Stimulated activated CD8-positive, alpha-beta memory T cell treated with anti-CD3 and anti-CD28 coated beads, Interleukin-7, amount 100 ng/mL, for 48 hours (primary cell): Measurements from ENCODE around the gene HSDL2.
"Not testable (repeated sequence)": the region's sequence is repeated elsewhere in the genome, so short reads cannot be mapped to it uniquely, and the experiment has no call there.

Source experiments
- DNase-seq, 2 donors: peaks; one replicate each; pipeline ENCODE4 v3.0.0-alpha.2; 2020; ENCODE audit warnings: low read depth in 1 of 2; ENCODE audit errors: extremely low read depth in 1 of 2

HSDL2 gene

DNA sequence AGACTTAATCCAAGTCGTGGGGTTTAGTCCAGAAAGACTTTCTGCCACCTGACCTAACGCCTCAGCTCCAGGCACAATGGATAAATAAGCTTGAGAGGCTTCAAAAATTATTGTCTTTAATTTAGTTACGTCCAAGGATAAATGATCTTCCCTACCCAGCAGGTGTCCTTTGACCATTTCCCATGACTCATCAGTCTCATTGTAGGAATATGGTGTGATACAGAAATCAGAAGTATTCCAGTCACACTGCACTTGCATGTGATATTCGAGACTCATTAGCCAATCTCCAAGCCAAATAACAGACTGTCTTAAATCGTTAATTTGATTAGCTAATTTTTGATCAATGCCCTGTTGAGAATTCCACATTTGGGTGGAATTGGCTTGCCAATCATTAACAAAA, 13.2 kb downstream of the HSDL2 start:
- DNase-seq: not testable (repeated sequence)

DNA sequence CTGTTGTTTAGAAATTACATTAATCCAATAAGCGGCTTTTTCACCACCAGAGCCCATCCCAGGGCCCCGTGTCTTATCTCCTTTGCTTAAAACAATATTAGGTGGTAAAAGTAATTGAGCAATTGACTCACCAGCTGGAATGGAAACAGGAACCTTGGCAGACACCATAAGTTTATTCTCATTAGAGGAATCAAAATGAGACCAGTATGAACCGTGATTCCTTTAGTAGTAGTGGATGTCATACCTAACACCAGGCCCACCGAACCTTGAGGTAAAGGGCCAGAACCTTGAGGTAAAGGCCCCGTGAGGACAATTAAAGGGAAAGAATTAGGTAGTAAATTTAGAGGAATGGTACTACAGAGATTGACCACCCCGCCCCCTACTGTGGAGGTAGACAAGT, 16.5 kb downstream of the HSDL2 start:
- no peak for DNase-seq

DNA sequence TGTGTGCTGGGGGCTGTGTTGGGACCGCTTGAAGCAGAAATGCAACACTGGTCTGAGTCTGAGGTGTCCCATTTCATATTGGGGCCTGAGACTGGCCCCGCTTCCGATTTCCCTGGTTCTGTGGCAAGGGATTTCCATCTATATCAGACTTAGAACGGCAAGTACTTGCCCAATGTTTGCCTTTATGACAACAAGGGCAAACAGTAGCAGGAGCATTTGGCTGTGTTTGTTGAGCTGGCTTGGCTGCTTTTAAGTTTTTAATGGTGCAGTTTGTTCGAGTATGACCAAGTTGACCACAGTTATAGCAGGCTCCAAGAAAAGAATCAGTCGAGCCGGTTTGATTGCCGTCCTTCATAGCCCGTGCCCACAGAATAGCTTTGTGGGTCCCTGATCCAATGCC, 17.0 kb downstream of the HSDL2 start:
- no peak for DNase-seq

DNA sequence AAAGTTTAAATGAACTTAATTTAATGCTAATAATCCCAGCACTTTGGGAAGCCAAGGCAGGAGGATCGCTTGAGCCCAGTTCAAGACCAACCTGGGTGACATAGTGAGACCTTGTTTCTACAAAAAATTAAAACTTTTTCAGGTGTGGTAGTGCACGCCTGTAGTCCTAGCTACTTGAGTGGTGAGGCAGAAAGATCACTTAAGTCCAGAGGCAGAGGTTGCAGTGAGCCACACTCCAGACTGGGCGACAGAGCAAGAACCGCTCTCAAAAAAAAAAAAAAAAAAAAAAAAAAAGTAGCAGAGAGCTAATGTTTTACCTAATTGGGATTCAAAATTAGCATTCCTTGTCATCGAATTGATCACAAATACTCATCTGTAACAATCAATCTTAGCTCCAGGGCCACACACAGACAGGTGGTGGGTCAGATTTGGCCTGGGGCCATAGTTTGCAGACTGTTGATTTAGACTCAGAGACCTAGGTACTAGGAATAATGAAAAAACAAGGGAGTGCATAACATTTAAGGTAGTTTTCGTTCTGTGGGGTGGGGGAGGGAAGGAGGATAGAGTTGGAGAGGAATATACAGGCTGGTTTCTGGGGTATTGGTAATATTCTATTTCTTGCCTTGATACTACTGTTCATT, 21.4 kb downstream of the HSDL2 start:
- no peak for DNase-seq

DNA sequence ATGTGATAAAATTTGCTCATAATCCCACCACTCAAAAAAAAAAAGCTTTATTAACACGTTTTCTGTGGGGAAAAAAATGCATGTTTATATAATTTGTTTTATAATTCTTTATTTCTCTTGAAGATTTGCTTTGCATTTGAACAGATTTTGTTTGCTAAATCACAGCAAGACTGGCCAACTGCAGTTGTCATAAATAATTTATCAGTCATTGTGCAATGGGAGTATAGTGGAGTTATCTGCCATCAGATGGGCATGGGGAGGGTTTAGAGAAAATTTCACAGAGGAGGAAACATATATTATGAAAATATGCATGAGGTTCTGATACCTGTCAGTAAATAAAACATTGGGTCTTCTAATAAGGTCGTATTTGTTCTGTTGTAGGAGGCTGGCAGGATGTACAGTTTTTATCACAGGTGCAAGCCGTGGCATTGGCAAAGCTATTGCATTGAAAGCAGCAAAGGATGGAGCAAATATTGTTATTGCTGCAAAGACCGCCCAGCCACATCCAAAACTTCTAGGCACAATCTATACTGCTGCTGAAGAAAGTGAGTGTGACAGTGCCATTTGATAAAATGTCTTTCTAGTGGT, 23.8 kb downstream of the HSDL2 start:
- DNase-seq: no peak

DNA sequence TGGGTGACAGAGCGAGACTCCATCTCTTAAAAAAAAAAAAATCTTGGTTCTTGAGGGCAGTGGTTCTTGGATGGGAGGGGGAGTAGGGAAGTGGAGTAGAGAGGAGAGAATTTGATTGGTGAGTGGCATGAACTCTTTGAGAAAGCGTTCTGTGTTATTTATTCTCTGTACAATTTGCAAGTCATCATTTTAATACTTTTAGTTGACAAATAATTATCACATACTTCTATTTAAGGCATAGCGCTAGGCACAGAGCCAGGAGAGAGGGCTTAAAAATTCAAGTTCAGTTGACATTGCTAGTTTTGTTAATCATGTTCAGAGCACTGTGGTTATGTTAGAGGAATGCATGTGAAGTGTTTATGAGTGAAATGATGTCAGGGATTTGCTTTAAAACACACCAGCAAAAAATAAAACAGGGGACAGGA, 24.6 kb downstream of the HSDL2 start:
- no peak for DNase-seq

DNA sequence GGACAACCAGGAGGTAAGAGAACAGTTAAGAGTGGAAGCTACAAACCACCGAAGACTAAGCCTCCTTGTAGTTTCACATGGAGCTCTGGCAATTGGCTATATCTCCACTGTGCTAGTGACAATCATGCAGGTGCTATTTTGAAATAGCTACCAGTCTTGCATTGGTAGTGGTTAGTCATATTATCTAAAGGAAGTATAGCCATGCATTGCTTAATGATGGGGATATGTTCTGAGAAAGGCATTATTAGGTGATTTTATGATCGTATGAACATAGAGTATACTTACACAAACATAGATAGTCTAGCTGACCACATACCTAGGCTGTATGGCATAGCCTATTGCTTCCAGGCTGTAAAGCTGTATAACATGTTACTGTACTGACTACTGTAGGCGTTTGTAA, 28.4 kb downstream of the HSDL2 start:
- no peak for DNase-seq

DNA sequence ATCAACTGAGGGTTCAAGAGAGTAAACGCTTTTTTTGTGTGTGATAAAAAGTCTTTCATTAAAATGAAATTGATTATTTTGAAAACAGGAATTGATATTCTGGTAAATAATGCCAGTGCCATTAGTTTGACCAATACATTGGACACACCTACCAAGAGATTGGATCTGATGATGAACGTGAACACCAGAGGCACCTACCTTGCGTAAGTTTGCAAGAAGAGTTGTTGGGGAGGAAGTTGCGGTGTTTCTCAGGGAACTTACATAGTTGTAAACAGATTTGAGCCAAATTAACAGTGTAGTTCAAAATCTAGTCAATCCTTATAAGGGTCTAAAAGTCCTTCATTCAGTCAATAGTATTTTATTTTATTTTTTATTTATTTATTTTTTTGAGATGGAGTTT, 28.9 kb downstream of the HSDL2 start:
- no peak for DNase-seq

DNA sequence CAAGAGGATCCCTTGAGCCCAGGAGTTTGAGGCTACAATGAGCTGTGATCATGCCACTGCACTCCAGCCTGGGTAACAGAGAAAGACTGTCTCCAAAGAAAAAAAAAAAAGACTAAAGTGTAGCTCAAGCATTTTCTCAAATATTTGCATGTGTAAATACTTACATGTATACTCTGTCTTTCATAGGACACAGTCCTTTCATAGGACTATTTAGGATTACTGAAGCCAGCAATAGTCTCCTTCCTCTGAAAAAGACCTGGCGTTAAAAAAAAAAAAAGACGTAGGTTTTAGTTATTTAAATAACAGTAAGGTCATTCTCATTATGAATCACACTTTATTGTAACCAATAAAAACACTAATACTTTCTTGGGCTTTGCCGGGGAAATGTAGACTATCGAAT, 29.9 kb downstream of the HSDL2 start:
- DNase-seq: no peak

DNA sequence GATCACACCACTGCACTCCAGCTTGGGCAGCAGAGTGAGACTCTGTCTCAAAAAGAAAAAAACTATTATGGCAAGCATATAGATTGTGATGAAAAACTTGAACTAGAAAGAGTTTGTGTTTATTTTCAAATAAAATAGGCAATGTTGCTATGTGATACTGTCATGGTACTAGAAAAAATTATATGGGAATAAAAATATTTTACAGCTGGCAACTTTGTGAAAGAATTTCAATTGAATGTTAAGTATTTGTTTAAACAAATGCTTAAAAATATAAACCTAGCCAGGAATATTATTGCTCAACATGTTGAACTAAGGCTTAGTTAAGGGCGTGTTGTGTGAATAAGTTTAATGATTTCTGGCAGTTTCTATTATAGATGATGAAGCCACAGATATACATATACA, 31.7 kb downstream of the HSDL2 start:
- DNase-seq: no peak

DNA sequence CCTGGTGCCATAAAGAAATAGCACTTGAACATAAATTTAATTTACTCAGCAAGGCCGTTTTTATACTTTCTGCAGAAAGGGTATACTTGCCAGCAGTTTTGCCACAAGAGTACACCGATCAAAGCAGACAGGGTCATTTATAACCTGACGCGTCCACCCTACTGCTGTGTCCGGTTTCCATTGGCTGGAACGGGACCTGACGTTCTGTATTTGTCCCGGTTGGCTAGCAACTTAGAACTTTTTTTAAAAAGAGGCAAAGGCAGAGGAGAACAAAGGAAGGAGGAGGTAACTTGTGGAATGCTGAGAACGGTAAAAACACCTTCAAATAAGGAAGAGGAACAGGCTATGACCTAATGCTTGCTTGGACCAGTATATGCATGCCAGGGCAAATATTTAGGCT, 33.8 kb downstream of the HSDL2 start:
- not testable (repeated sequence) for DNase-seq

DNA sequence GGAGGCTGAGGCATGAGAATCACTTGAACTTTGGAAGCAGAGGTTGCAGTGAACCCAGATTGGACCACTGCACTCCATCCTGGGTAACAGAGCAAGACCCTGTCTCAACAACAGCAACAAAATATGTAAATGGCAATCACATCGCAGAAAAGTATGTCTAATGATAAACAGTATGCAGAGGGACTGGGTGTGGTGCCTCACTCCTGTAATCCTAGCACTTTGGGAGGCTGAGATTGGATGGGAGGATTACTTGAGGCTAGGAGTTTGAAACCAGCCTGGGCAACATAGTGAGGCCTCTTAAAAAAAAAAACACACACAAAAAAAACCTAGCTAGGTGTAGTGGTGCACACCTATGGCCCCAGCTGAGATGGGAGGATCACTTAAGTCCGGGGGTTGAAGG, 40.3 kb downstream of the HSDL2 start:
- DNase-seq: no peak

DNA sequence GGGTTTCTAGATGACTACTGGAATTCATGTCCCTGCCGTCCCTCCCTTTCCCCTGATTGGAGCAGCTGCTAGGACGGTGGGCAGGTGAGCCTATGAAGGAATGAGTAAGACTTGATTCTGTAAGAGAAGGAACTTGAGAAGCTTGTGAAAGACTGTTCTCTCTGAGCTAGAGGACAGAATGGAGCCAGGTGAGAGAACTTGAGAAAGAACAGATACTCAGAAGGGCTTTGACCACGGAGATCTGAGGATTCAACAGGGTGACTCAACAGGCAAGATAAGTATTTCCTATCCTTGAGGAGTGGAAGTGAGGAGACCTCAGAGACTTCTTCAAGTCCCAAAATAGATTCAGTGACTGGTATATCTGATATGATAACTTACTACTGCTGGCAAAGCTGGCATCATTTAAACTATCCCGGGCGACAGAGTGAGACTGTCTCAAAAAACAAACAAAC, 41.9 kb downstream of the HSDL2 start:
- no peak for DNase-seq

DNA sequence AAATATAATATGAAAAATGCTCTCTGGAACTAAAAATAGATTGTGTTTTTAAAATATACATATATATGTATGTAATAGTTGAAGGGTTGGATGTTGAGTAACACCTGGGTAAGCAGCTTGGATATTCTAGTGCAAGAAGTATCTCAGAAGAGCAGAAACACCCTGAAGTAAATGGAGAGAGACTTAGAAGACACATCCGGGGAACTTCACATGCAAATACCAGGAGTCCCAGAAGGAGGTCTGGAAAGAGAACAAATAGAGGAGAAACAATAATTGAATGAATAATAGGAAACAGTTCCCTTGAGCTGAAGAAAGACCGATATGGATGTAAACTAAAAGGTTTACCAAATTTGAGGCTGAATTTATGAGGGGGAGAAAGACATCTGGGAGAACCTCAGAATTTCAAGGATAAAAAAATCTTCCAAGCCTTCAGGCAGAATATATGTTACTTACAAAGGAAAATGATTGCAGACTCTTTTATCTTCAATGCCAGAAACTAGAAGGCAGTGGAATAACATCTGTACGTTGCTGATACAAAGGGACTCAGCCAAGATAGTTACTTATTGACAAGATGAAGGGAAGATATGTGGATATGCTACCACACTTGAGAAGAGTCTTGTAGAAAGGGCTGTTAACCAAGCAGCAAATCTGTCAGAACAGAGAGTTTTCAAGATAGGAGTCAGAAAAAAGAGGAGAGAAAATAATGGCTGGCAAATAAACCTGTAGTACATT, 42.7 kb downstream of the HSDL2 start:
- no peak for DNase-seq

DNA sequence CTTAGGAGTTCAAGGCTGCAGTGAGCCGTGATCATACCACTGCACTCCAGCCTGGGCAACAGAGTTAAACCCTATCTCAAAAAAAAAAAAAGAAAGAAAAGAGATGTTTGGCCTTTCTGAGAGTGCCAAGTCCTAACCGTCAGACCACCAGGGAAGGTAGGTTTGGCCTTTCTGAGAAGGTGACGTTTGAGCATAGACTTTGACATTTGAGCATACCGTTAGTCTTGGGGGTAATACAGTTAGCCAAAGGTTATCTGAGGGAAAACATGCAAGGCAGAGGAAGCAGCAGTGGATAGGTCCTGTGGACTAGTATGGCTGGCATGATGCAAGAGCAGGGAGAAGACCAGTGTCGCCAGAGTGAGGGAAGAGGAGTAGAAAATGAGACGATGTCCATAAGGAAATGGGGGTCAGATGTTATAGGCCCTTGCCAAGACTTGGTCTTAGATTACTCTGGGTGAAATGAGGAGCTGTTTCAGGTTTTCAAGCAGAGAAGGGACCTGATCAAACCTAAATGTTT, 50.2 kb downstream of the HSDL2 start:
- DNase-seq: no peak

DNA sequence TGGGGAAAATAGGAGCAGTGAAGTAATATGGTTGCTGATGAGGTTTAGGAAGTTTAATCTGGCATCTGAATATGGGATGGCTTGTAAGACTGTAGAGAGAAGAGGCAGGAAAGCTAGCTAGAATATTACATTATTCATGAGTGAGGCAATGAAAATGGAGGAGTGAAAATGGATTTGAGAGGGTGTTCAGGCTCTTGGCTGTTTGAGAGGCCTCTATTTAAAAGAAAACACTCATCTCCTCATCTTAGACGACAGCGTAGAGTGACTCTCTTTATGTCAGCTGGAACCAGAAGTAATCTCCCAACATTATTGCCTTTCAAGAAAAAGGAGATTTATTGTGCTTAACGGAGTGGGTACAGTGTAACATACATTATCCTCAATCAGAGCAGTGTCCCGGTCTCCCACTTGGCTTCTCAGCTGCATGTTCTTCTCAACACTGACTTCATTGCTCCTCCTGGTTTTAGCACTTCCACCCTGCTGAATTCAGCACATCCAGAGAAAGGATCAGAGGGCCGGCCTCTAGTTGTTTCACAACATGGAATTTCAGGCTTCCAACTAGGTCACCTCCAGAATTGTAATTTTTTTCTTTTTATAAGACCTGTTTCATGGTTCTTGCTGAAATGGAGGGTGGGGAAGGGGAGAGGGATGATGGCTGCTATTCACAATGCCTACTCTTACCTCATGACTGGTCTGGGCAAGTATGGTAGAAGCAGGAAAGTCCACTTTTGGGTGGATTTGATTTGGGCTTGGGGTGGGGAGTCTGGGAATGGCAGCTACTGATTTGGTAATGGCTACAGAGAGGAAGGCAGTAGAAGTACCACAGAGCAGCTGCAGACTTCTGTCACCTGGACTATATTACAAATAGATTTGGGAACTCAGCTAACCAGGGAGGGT, 53.8 kb downstream of the HSDL2 start:
- DNase-seq: no peak

DNA sequence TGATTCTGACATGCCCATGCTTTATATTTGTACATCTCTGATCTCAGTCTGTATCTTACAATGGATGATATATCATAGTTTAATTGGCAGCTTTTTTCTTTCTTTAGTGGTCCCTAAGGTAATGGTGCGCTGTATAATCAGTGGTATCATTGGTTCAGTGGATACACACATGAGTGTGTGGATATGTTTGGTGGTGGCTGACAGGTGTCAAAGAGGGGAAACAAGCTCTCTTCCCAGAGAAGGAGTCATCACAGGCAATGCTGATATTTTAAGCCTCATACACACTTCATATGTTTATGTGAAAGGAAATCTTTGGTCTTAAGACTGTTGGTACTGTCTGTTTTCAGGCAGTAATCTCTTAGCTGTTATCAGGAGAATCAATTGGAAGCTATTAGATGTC, 54.6 kb downstream of the HSDL2 start:
- no peak for DNase-seq

DNA sequence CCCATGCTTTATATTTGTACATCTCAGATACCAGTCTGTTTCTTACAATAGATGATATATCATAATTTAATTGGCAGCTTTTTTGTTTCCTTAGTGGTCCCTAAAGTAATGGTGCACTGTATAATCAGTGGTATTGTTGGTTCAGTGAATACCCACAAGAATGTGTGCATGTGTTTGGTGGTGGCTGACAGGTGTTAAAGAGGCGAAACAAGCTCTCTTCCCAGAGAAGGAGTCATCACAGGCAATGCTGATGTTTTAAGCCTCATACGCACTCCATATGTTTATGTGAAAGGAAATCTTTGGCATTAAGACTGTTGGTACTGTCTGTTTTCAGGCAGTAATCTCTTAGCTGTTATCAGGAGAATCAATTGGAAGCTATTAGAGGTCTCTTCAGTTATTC, 57.5 kb downstream of the HSDL2 start:
- DNase-seq: no peak

DNA sequence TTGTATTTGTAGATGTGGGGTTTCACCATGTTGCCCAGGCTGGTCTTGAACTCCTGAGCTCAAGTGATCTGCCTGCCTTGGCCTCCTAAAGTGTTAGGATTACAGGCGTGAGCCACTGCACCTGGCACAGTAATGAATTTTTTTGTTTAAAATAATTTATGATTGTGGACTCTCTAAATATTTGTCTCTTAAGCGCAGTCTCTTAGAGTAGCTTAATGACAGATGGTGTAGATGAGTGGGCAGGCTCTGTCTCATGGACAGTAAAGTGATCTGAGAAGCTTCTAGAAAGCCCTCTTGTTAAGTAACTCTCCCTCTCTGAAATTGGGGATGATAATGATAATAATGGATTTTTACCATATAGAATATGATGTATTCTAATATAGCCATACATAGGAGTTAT, 59.3 kb downstream of the HSDL2 start:
- DNase-seq: no peak

DNA sequence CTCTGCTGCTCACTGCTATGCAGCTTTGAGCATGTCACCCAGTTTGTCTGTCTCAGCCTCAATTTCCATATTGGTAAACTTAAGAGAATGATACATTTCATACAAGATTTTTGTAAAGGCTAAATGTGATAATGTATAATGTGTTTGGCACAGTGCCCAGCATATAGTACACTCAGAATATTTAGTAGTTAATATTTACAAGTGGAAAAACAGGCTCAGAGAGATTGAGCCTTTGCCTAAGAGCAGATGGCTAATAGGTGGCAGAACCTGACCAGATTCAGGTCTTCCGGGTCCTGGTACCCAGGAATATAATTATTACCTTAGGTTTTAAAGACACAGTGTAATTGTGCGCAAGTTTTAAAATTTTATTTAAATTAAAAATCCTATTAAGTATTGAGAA, 59.9 kb downstream of the HSDL2 start:
- no peak for DNase-seq

DNA sequence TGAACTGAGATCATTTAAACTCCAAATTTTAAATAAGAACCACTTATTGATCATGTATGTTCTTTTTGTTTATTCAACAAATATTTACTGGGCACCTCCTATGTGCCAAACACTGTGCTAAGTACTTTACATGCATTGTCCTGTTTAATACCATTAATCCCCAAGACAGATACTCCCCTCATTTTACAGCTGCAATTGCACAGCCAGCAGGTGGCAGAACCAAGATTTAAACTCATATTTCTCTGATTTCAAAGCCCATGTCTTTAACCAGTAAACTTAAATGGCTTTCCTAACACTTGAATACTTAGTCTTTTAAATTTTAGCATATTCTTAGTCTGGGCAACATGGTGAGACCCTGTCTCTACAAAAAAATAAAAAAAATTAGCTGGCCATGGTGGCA, 63.3 kb downstream of the HSDL2 start:
- no peak for DNase-seq
